GM19468 (cell line): ENCODE data around the gene LDLRAD1.

ENCODE experiments used
- ATAC-seq: cut with Tn5 transposase; IDR thresholded peaks from one replicate; pipeline ENCODE4 v1.9.1; 2021; ENCODE audit warnings: mild to moderate bottlenecking, moderate library complexity, moderate number of reproducible peaks; ENCODE audit not compliant: unreplicated experiment; ENCODE audit errors: extremely low read depth

Gene LDLRAD1

DNA sequence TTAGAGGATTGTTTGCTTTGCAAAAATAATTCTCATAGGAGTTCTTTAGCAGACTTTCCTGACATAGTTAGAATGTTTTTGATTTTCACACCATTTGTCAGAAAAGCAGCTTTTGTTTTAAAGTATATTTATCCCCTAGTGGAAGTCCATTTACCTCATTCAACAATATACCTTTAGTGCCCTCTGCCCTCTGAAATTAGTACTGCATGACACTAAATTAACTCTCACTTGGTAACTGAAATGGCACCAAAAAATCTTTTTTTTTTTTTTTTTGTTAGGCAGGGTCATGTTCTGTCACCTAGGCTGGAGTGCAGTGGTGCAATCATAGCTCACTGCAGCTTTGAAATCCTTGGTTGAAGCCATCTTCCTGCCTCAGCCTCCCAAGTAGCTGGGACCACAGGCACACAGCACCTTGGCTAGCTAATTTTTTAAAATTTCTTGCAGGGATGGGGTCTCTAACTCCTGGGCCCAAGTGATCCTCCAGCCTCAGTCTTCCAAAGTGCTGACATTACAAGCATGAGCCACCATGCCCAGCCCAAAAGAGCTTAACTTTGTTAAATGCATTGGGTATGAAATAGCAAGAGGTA, 58.2 kb downstream of the LDLRAD1 start:
- no peak for ATAC-seq
